Measurements from ENCODE around the gene MND1.

GRCh38 chr4:153326513-153326912 lies 18.0 kb upstream of the MND1 start:
- TF ChIP-seq REST (IDR thresholded peaks at IDR 0.05; ENCODE audit: insufficient read depth in 1 of 2, low read depth in 2 of 2, low read length in 2 of 2) = no peak
- no peak for TF ChIP-seq TAF1 (IDR thresholded peaks at IDR 0.05; ENCODE audit: borderline replicate concordance, insufficient read depth, low read length)
- TF ChIP-seq POLR2AphosphoS5 (IDR thresholded peaks at IDR 0.05; ENCODE audit: low read depth, low read length) = no peak
- TF ChIP-seq SIN3A (IDR thresholded peaks at IDR 0.05; ENCODE audit: borderline replicate concordance, insufficient read depth, low read length) = no peak
- no peak for TF ChIP-seq FOXP2 (optimal IDR thresholded peaks at IDR 0.05; ENCODE audit: borderline replicate concordance, extremely low read depth, extremely low read length, insufficient read depth)
